Spleen (tissue), 11 donors: ENCODE measurements around the gene FAM83C. TPM values are rescaled to one million over a fixed set of nuclear protein-coding genes. Genes with fewer than 3 reads are reported as not detected.

Experiments used
- DNase-seq: peaks from one replicate; pipeline ENCODE4 v3.0.0-alpha.2; 2020
- H3K27ac ChIP-seq, 8 donors: fragments of 200-600 bp; sonication (generic) in 7 of 8; 1 replicate in 4 of 8; 2 replicates in 4 of 8; pipeline versions ENCODE4 v1.5.0 to v1.8.0; 2016 to 2021; ENCODE audit warnings: inconsistent platforms in 4 of 8, mild to moderate bottlenecking in 4 of 8, moderate library complexity in 1 of 8
- H3K27me3 ChIP-seq, 7 donors: fragments of 200-600 bp; sonication (generic) in 6 of 7; replicated peaks in 1 of 7; 1 replicate in 4 of 7; 2 replicates in 3 of 7; pipeline versions ENCODE4 v1.5.0 to v1.8.0; 2016 to 2021; ENCODE audit warnings: inconsistent platforms in 3 of 7, mild to moderate bottlenecking in 1 of 7
- H3K36me3 ChIP-seq, 6 donors: fragments of 200-600 bp; sonication (generic) in 5 of 6; 1 replicate in 4 of 6; 2 replicates in 2 of 6; pipeline versions ENCODE4 v1.5.0 to v1.8.0; 2016 to 2021; ENCODE audit warnings: inconsistent platforms in 2 of 6
- H3K4me1 ChIP-seq, 6 donors: fragments of 200-600 bp; sonication (generic) in 5 of 6; 1 replicate in 3 of 6; 2 replicates in 3 of 6; pipeline versions ENCODE4 v1.5.0 to v1.8.0; 2016 to 2021; ENCODE audit warnings: inconsistent platforms in 3 of 6
- H3K4me3 ChIP-seq, 8 donors: fragments of 200-600 bp; sonication (generic) in 7 of 8; 1 replicate in 4 of 8; 2 replicates in 4 of 8; pipeline versions ENCODE4 v1.5.0 to v1.8.0; 2016 to 2021; ENCODE audit warnings: inconsistent platforms in 4 of 8, mild to moderate bottlenecking in 4 of 8, moderate library complexity in 2 of 8
- H3K9me3 ChIP-seq, 8 donors: fragments of 200-600 bp; sonication (generic) in 7 of 8; 1 replicate in 4 of 8; 2 replicates in 4 of 8; pipeline versions ENCODE4 v1.5.0 to v1.8.0; 2016 to 2021; ENCODE audit warnings: inconsistent platforms in 4 of 8
- POLR2A ChIP-seq, 3 donors: fragments of 450-650 bp; IDR thresholded peaks; one replicate each; pipeline ENCODE4 v1.5.1; 2017; ENCODE audit warnings: antibody characterized with exemption in 3 of 3, mild to moderate bottlenecking in 1 of 3
- POLR2AphosphoS5 ChIP-seq, 3 donors: sonication (generic); formaldehyde crosslinking; IDR thresholded peaks; one replicate each; pipeline ENCODE4 v1.5.1; 2017; ENCODE audit warnings: antibody characterized with exemption in 3 of 3
- WGBS, 5 donors: extraction: QIAGEN DNeasy Blood & Tissue Kit in 3 of 5; methylation state at CpG; one replicate each; pipeline versions ENCODE4 v1.1.5 to v1.1.7; 2013 to 2018; 5-methylcytosine and 5-hydroxymethylcytosine counted together
- intact Hi-C: fragments of 100-400 bp; cut with DNase I; formaldehyde crosslinking; loops from one replicate; pipeline ENCODE4 v1.15.0; 2023; ENCODE audit warnings: low total_unique reads
- polyA plus RNA-seq, 3 donors: library from polyadenylated mRNA; stranded (reverse); fragments of 200-250 nt; gene quantifications; one replicate each; pipeline ENCODE4 v1.2.1, GENCODE V29; 2013
- total RNA-seq, 7 donors: library from RNA; depleted of rRNA in 3 of 7; stranded (reverse); fragments of >200 nt in 3 of 7; fragmentation: NEBNext Ultra II Directional in 4 of 7; extraction: Animal tissue kit (Norgen Biotek cat#: 25700) in 4 of 7; gene quantifications; one replicate each; pipeline versions ENCODE4 v1.1.0 to v1.2.1, GENCODE V29; 2016 to 2021
- TF ChIP-seq, protein P1 (sequence below), 11 experiments: fragments of 200-600 bp in 7 of 11; fragments of 450-650 bp in 4 of 11; sonication (generic) in 4 of 11; IDR thresholded peaks in 8 of 11; conservative IDR thresholded peaks in 3 of 11; 1 replicate in 7 of 11; 2 replicates in 4 of 11; pipeline versions ENCODE4 v1.4.0 to v1.8.0; 2016 to 2021; ENCODE audit warnings: antibody characterized with exemption in 11 of 11, inconsistent platforms in 4 of 11, mild to moderate bottlenecking in 1 of 11
- donor health status: healthy with polysubstance abuse.
- donor health status: DM: no; HTN: no; CAD: no; lungs with moderate emphysema.
- donor health status: DM: no; HTN: no; CAD: no.
- donor health status: Bipolar disorder and iron deficiency.
- donor health status: healthy.
- donor health status: DM: no; HTN: no; CAD: no.
- donor health status: DM: yes; HTN: yes; CAD: no.

Gene FAM83C
- total and polyA plus RNA-seq, 10 donors: not detected

DNA sequence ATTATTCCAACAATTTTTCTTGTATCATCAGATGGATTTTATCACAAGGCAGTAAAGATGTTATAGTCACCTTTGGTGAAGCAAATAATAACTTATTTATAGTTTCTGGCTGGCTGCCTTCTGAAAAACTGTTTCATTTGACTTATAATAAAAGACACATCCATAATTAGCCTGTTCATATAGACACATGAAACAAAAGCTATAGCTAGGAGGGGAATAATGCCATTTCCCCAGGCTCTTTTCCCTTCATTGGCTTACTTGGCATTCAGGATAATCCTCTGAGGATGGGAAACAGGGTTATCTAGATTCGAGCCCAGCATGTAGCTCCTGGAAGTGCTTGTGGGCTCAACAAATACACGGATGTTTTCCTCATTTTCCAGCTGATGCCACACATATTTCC lies 48.2 kb downstream of the FAM83C start:
- Histone ChIP-seq H3K36me3 (no peaks in the 10 kb centered on the region), H3K9me3 (no peaks in the 10 kb centered on the region), H3K4me1 (peaks cover 0 to 4% (median 0%) of the 10 kb centered on the region in 6 donors), H3K4me3 (no peak overlapping the region), H3K27me3 (no peaks in the 10 kb centered on the region), H3K27ac (no peak overlapping the region)
- DNase-seq: no peak
- TF ChIP-seq POLR2AphosphoS5 (IDR thresholded peaks at IDR 0.05): no peak
- TF ChIP-seq, protein P1, sequence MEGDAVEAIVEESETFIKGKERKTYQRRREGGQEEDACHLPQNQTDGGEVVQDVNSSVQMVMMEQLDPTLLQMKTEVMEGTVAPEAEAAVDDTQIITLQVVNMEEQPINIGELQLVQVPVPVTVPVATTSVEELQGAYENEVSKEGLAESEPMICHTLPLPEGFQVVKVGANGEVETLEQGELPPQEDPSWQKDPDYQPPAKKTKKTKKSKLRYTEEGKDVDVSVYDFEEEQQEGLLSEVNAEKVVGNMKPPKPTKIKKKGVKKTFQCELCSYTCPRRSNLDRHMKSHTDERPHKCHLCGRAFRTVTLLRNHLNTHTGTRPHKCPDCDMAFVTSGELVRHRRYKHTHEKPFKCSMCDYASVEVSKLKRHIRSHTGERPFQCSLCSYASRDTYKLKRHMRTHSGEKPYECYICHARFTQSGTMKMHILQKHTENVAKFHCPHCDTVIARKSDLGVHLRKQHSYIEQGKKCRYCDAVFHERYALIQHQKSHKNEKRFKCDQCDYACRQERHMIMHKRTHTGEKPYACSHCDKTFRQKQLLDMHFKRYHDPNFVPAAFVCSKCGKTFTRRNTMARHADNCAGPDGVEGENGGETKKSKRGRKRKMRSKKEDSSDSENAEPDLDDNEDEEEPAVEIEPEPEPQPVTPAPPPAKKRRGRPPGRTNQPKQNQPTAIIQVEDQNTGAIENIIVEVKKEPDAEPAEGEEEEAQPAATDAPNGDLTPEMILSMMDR (IDR thresholded peaks at IDR 0.05 in 8 of 11, conservative IDR thresholded peaks at IDR 0.05 in 3 of 11): no peak
- TF ChIP-seq POLR2A (IDR thresholded peaks at IDR 0.05): no peak
- WGBS, 5 donors: 47 to 67% (median 63%) methylated on average over 2 of the region's 2 CpGs
- intact Hi-C loops: no loop called here

GRCh38 chr20:35243317-35243716 lies 48.9 kb downstream of the FAM83C start:
- intact Hi-C loops: no loop called here
- Histone ChIP-seq H3K4me1 (peaks cover 0 to 11% (median 0%) of the 10 kb centered on the region in 6 donors), H3K4me3 (no peak overlapping the region), H3K36me3 (no peaks in the 10 kb centered on the region), H3K27me3 (no peaks in the 10 kb centered on the region), H3K9me3 (no peaks in the 10 kb centered on the region), H3K27ac (no peak overlapping the region)
- TF ChIP-seq, protein P1 (IDR thresholded peaks at IDR 0.05 in 8 of 11, conservative IDR thresholded peaks at IDR 0.05 in 3 of 11): no peak
- TF ChIP-seq POLR2AphosphoS5 (IDR thresholded peaks at IDR 0.05) (no peak), POLR2A (IDR thresholded peaks at IDR 0.05) (no peak)
- WGBS, 5 donors: 66 to 72% (median 68%) methylated on average over 2 of the region's 2 CpGs
- no peak for DNase-seq

DNA sequence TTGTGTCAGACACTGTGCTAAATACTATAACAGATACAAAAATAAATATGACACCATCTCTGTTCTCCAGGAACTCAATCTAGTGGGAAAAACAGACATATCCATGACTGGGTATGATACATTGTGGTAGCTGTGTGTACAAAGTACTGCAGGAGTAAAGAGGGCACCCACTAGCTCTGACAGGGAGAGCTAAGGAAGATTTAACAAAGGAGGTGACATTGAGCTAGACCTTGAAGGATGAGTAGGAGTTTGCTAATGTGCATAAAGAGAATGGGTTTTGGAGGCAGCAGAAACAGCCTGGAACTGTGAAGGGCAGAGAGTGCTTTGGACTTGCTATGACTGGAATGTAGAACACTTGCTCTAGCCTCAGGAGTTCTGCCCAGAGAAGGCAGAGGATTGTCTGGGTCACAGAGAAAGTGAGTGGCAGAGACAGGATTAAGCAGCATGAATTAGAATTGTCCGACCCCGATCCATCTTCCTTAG lies 51.4 kb downstream of the FAM83C start:
- 93 to 98% (median 96%) methylated on average over 2 of the region's 2 CpGs for WGBS, 5 donors
- peaks cover 0 to 21% (median 3%) of the 10 kb centered on the region in 6 donors for H3K36me3 ChIP-seq
- DNase-seq: no peak
- peaks cover 0 to 17% (median 0%) of the 10 kb centered on the region in 6 donors for H3K4me1 ChIP-seq
- intact Hi-C loops: no loop called here
- H3K27me3 ChIP-seq: no peaks in the 10 kb centered on the region
- no peak overlapping the region for H3K27ac ChIP-seq
- H3K4me3 ChIP-seq: no peak overlapping the region
- TF ChIP-seq, protein P1 (IDR thresholded peaks at IDR 0.05 in 8 of 11, conservative IDR thresholded peaks at IDR 0.05 in 3 of 11): no peak
- no peak for TF ChIP-seq POLR2A (IDR thresholded peaks at IDR 0.05)
- no peak for TF ChIP-seq POLR2AphosphoS5 (IDR thresholded peaks at IDR 0.05)
- H3K9me3 ChIP-seq: no peaks in the 10 kb centered on the region

GRCh38 chr20:35240083-35240810 lies 52.0 kb downstream of the FAM83C start:
- DNase-seq: no peak
- Histone ChIP-seq H3K27me3 (no peaks in the 10 kb centered on the region), H3K9me3 (no peaks in the 10 kb centered on the region), H3K27ac (no peak overlapping the region), H3K4me1 (peaks cover 0 to 17% (median 0%) of the 10 kb centered on the region in 6 donors), H3K4me3 (no peak overlapping the region), H3K36me3 (peaks cover 0 to 27% (median 3%) of the 10 kb centered on the region in 6 donors)
- 72 to 80% (median 75%) methylated on average over 5 of the region's 5 CpGs for WGBS, 5 donors
- TF ChIP-seq, protein P1 (IDR thresholded peaks at IDR 0.05 in 8 of 11, conservative IDR thresholded peaks at IDR 0.05 in 3 of 11): no peak
- no peak for TF ChIP-seq POLR2A (IDR thresholded peaks at IDR 0.05)
- no peak for TF ChIP-seq POLR2AphosphoS5 (IDR thresholded peaks at IDR 0.05)
- intact Hi-C loops: no loop called here
